GM12878 (cell line): ENCODE measurements around the gene DEFB114. TPM values are rescaled to one million over a fixed set of nuclear protein-coding genes. Genes with fewer than 3 reads are reported as not detected.

Experiments used
- ATAC-seq: fragments of 200-7000 bp; cut with Tn5 transposase; 3 replicates; pipeline ENCODE4 v1.9.1; 2020; ENCODE audit warnings: mild to moderate bottlenecking, moderate library complexity
- BruUV-seq: library from RNA; stranded (reverse); fragments of 400-500 nt; replicated peaks from 2 replicates; lab custom pipeline; 2021; lab: Mats Ljungman, UMichigan
- CTCF ChIA-PET: fragments of 300-600 bp; sonication (Branson Sonifier 250); formaldehyde crosslinking; extraction: SDS; loops from one replicate; lab custom pipeline; 2021; ENCODE audit warnings: inconsistent platforms; lab: Yijun Ruan, JAX
- POLR2A ChIA-PET: fragments of 350-600 bp; formaldehyde crosslinking; extraction: SDS; loops from one replicate; lab custom pipeline; 2021; ENCODE audit warnings: inconsistent platforms; lab: Charles Lee
- RAD21 ChIA-PET: fragments of 300-600 bp; sonication (Branson Sonifier 250); formaldehyde crosslinking; loops from one replicate; lab custom pipeline; 2023; ENCODE audit warnings: antibody characterized with exemption; ENCODE audit not compliant: unreplicated experiment; lab: Charles Lee
- SMC1A ChIA-PET: fragments of 300-600 bp; sonication (Branson Sonifier 250); formaldehyde crosslinking; loops from one replicate; lab custom pipeline; 2023; ENCODE audit not compliant: unreplicated experiment, uncharacterized antibody; lab: Charles Lee
- DNase-seq: peaks from one replicate; pipeline ENCODE4 v3.0.0-alpha.2; 2011; ENCODE audit warnings: low read depth, low spot score
- FAIRE-seq: peaks from 3 replicates; lab custom pipeline; 2011; peaks lifted over from hg19 to GRCh38; lab: Jason Lieb, UNC
- H2AFZ ChIP-seq: 2 replicates; pipeline ENCODE4 v1.6.0; 2011; ENCODE audit warnings: low read depth, low read length, control low read depth; ENCODE audit not compliant: control insufficient read depth
- H3K27ac ChIP-seq: 2 replicates; pipeline ENCODE4 v1.5.1; 2011; ENCODE audit warnings: control low read depth; ENCODE audit not compliant: control insufficient read depth, insufficient read depth
- H3K27me3 ChIP-seq, 2 experiments: replicated peaks in 1 of 2; 2 replicates each; pipeline versions ENCODE4 v1.6.0 to v1.6.1; 2011; ENCODE audit warnings: low read length in 1 of 2; ENCODE audit not compliant: control insufficient read depth in 2 of 2, insufficient read depth in 2 of 2
- H3K36me3 ChIP-seq, 2 experiments: 2 replicates each; pipeline ENCODE4 v1.5.1; 2011; ENCODE audit warnings: low read length in 1 of 2; ENCODE audit not compliant: control insufficient read depth in 2 of 2, insufficient read depth in 2 of 2
- H3K4me1 ChIP-seq: 2 replicates; pipeline ENCODE4 v1.6.1; 2011; ENCODE audit warnings: mild to moderate bottlenecking, low read length, moderate library complexity, mixed read lengths; ENCODE audit not compliant: control insufficient read depth, insufficient read depth
- H3K4me2 ChIP-seq: 2 replicates; pipeline ENCODE4 v1.6.0; 2011; ENCODE audit warnings: control low read depth; ENCODE audit not compliant: control insufficient read depth, insufficient read depth
- H3K4me3 ChIP-seq: fragments of 200-600 bp; sonication (generic); 2 replicates; pipeline ENCODE4 v1.5.1; 2016
- H3K79me2 ChIP-seq: 2 replicates; pipeline ENCODE4 v1.6.0; 2011; ENCODE audit warnings: low read length; ENCODE audit not compliant: control insufficient read depth, insufficient read depth
- H3K9ac ChIP-seq: 2 replicates; pipeline ENCODE4 v1.8.0; 2011; ENCODE audit warnings: low read length, control low read depth, mixed read lengths; ENCODE audit not compliant: control insufficient read depth, insufficient read depth
- H3K9me3 ChIP-seq: replicated peaks from 3 replicates; pipeline ENCODE4 v1.5.1; 2011; ENCODE audit warnings: mild to moderate bottlenecking, low read length; ENCODE audit not compliant: control insufficient read depth, insufficient read depth
- H4K20me1 ChIP-seq: 2 replicates; pipeline ENCODE4 v1.6.0; 2011; ENCODE audit not compliant: control insufficient read depth, insufficient read depth
- BCL11A ChIP-seq: IDR thresholded peaks from 2 replicates; pipeline ENCODE4 v1.6.1; 2011; ENCODE audit warnings: low read depth, low read length
- CBFB ChIP-seq: IDR thresholded peaks from 2 replicates; pipeline ENCODE4 v1.6.1; 2016; ENCODE audit warnings: antibody characterized with exemption, low read depth
- CBX3 ChIP-seq: fragments of 200-600 bp; sonication (generic); IDR thresholded peaks from 2 replicates; pipeline ENCODE4 v1.6.1; 2016; ENCODE audit warnings: low read depth, borderline replicate concordance
- CREM ChIP-seq: IDR thresholded peaks from 2 replicates; pipeline ENCODE4 v1.6.1; 2014; ENCODE audit warnings: antibody characterized with exemption, low read depth
- EP300 ChIP-seq, 2 experiments: fragments of 150-350 bp in 1 of 2; IDR thresholded peaks; 2 replicates each; pipeline ENCODE4 v1.6.1; 2011 to 2012; ENCODE audit warnings: low read depth in 2 of 2, low read length in 2 of 2, borderline replicate concordance in 1 of 2, improper control_type of control experiment in 1 of 2, inconsistent platforms in 1 of 2; ENCODE audit not compliant: control insufficient read depth in 1 of 2
- GABPA ChIP-seq: IDR thresholded peaks from 2 replicates; pipeline ENCODE4 v1.6.1; 2014; ENCODE audit warnings: antibody characterized with exemption, low read depth, mild to moderate bottlenecking, inconsistent platforms
- HDAC2 ChIP-seq: fragments of 200-600 bp; sonication (generic); IDR thresholded peaks from 2 replicates; pipeline ENCODE4 v1.6.1; 2017
- HDAC6 ChIP-seq: fragments of 200-600 bp; sonication (generic); IDR thresholded peaks from one replicate; pipeline ENCODE4 v1.8.0; 2017; ENCODE audit warnings: antibody characterized with exemption; ENCODE audit not compliant: unreplicated experiment
- IKZF2 ChIP-seq, 2 experiments: fragments of 450-650 bp; IDR thresholded peaks; 2 replicates each; pipeline ENCODE4 v1.6.1; 2017; ENCODE audit warnings: mild to moderate bottlenecking in 2 of 2, moderate library complexity in 2 of 2
- JUNB ChIP-seq: IDR thresholded peaks from 2 replicates; pipeline ENCODE4 v1.6.1; 2016; ENCODE audit warnings: antibody characterized with exemption, mild to moderate bottlenecking
- LARP7 ChIP-seq: fragments of 450-650 bp; IDR thresholded peaks from 2 replicates; pipeline ENCODE4 v1.6.1; 2017; ENCODE audit warnings: mild to moderate bottlenecking
- MTA3 ChIP-seq: IDR thresholded peaks from 2 replicates; pipeline ENCODE4 v1.6.1; 2012; ENCODE audit warnings: low read length, inconsistent platforms, borderline replicate concordance
- MXI1 ChIP-seq: fragments of 150-350 bp; IDR thresholded peaks from 2 replicates; pipeline ENCODE4 v1.6.1; 2011; ENCODE audit warnings: low read depth, mild to moderate bottlenecking, inconsistent platforms, low read length, improper control_type of control experiment
- NFYA ChIP-seq: IDR thresholded peaks from 2 replicates; pipeline ENCODE4 v1.6.1; 2011; ENCODE audit warnings: low read depth, mild to moderate bottlenecking, low read length, improper control_type of control experiment, borderline replicate concordance
- NRF1 ChIP-seq: conservative IDR thresholded peaks from 2 replicates; pipeline ENCODE4 v1.6.1; 2011; ENCODE audit warnings: mild to moderate bottlenecking, low read depth, low read length, improper control_type of control experiment
- PRDM15 ChIP-seq: fragments of 450-650 bp; formaldehyde crosslinking; IDR thresholded peaks from 2 replicates; pipeline ENCODE4 v1.4.0; 2020; ENCODE audit warnings: mild to moderate bottlenecking, moderate library complexity
- RB1 ChIP-seq: fragments of 450-650 bp; formaldehyde crosslinking; IDR thresholded peaks from 2 replicates; pipeline ENCODE4 v1.6.1; 2017; ENCODE audit warnings: mild to moderate bottlenecking, borderline replicate concordance
- RFX5 ChIP-seq: IDR thresholded peaks from 2 replicates; pipeline ENCODE4 v1.6.1; 2011; ENCODE audit warnings: low read depth, low read length, improper control_type of control experiment
- SMC3 ChIP-seq: IDR thresholded peaks from 2 replicates; pipeline ENCODE4 v1.6.1; 2011; ENCODE audit warnings: low read length, improper control_type of control experiment, borderline replicate concordance
- SPI1 ChIP-seq: IDR thresholded peaks from 2 replicates; pipeline ENCODE4 v1.6.1; 2011; ENCODE audit warnings: low read depth, mild to moderate bottlenecking, low read length, moderate library complexity, borderline replicate concordance; ENCODE audit not compliant: insufficient read depth
- TCF7 ChIP-seq: IDR thresholded peaks from 2 replicates; pipeline ENCODE4 v1.6.1; 2014; ENCODE audit warnings: antibody characterized with exemption, borderline replicate concordance
- WRNIP1 ChIP-seq: IDR thresholded peaks from 2 replicates; pipeline ENCODE4 v1.6.1; 2011; ENCODE audit warnings: low read depth, low read length, improper control_type of control experiment, borderline replicate concordance
- YBX1 ChIP-seq: fragments of 450-650 bp; IDR thresholded peaks from 2 replicates; pipeline ENCODE4 v1.6.1; 2016; ENCODE audit warnings: antibody characterized with exemption
- ZBED1 ChIP-seq: IDR thresholded peaks from 2 replicates; pipeline ENCODE4 v1.6.1; 2016; ENCODE audit warnings: borderline replicate concordance
- ZNF207 ChIP-seq: fragments of 450-650 bp; IDR thresholded peaks from 2 replicates; pipeline ENCODE4 v1.6.1; 2014; ENCODE audit warnings: antibody characterized with exemption, mild to moderate bottlenecking, borderline replicate concordance
- ZNF217 ChIP-seq: fragments of 450-650 bp; IDR thresholded peaks from 2 replicates; pipeline ENCODE4 v1.6.1; 2017; ENCODE audit warnings: antibody characterized with exemption, mild to moderate bottlenecking
- WGBS: methylation state at CpG from one replicate; pipeline ENCODE4 v1.1.6; 2016; ENCODE audit warnings: low lambda C conversion rate; ENCODE audit not compliant: insufficient replicate concordance, insufficient coverage; ENCODE audit errors: missing lambda C conversion rate; 5-methylcytosine and 5-hydroxymethylcytosine counted together
- in situ Hi-C: fragments of 300-500 bp; cut with MboI; formaldehyde crosslinking; loops from 9 replicates; pipeline ENCODE4 v1.14.3; 2018; ENCODE audit warnings: mixed read lengths
- intact Hi-C: fragments of 100-400 bp; cut with micrococcal nuclease; formaldehyde crosslinking; loops from one replicate; pipeline ENCODE4 v1.14.2; 2022; ENCODE audit not compliant: unreplicated experiment
- polyA plus RNA-seq, 11 experiments: library from polyadenylated mRNA; depleted of rRNA in 4 of 11; unstranded in 6 of 11; stranded (reverse) in 5 of 11; fragments of >200 nt; fragmentation: Nextera tagmentation in 4 of 11; fragmentation: Illumina TruSeq in 1 of 11; extraction: Ambion mirVana in 4 of 11; extraction: Trizol in 1 of 11; gene quantifications; 1 replicate in 1 of 11; 2 replicates in 10 of 11; pipeline versions ENCODE4 v1.2.1 to v1.2.3, GENCODE V29; 2011 to 2016; ENCODE audit warnings: inconsistent platforms in 2 of 11, missing spikeins in 2 of 11, low read depth in 1 of 11
- total RNA-seq, 4 experiments: library from RNA; depleted of rRNA in 3 of 4; stranded (reverse); fragments of >200 nt in 3 of 4; fragmentation: Illumina TruSeq in 1 of 4; extraction: Trizol in 1 of 4; gene quantifications; 2 replicates each; pipeline versions ENCODE4 v1.2.1 to v1.2.3, GENCODE V29; 2013 to 2021

Gene DEFB114
- total and polyA plus RNA-seq, 10 of the 15 experiments (the other 5 are each of a cell fraction or from before 2014, with no cell fraction given) = not detected

DNA sequence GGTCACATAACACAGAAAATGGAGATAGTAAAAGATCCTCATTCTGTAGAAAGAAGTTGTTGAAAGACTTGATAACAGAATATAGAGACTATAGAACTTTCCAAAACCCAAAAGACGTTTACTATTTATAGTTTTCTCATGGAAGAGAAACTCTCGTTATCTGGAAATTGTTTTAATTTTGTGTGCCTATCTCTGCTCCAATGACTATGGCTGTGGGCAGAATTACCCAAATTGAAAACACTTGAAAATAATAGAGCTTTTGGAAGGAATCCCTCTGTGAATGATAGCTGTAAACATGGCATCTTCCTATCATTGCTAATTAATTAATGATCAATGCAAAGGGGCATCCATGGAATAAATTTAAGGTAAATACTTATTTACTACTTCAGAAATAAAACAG, at the start of gene DEFB114 (continued):
- TF ChIP-seq SPI1 (no peak), MTA3 (no peak), HDAC2 (no peak), IKZF2 (IDR thresholded peaks at IDR 0.05) (no peak), CREM (no peak), NRF1 (no peak), ZNF207 (no peak), JUNB (no peak), MXI1 (no peak), ZNF217 (no peak)

GRCh38 chr6:50007819-50008218, 43.9 kb upstream of the DEFB114 start:
- ChIA-PET CTCF (no interaction called here), SMC1A (no interaction called here), POLR2A (no interaction called here), RAD21 (no interaction called here)
- no peak for DNase-seq
- ATAC-seq = no peak
- WGBS = 30% methylated on average over 3 of the region's 3 CpGs
- Histone ChIP-seq H4K20me1 (no peaks in the 10 kb centered on the region), H3K4me3 (no peak overlapping the region), H3K27me3 (no peaks in the 10 kb centered on the region), H3K79me2 (no peaks in the 10 kb centered on the region), H3K4me2 (no peak overlapping the region), H3K4me1 (no peaks in the 10 kb centered on the region), H2AFZ (no peak overlapping the region), H3K36me3 (no peaks in the 10 kb centered on the region), H3K9me3 (no peaks in the 10 kb centered on the region), H3K9ac (no peak overlapping the region), H3K27ac (no peak overlapping the region)
- in situ Hi-C loops = no loop called here
- BruUV-seq = no TSS peak
- no peak for FAIRE-seq
- intact Hi-C loops = no loop called here
- TF ChIP-seq ZBED1 (no peak), CBFB (no peak), WRNIP1 (no peak), RB1 (no peak), PRDM15 (CRISPR knock-in tag) (no peak), CBX3 (no peak), SMC3 (no peak), YBX1 (no peak), RFX5 (no peak), GABPA (no peak), BCL11A (no peak), NFYA (no peak), LARP7 (no peak), EP300 (IDR thresholded peaks at IDR 0.05; ENCODE audit: borderline replicate concordance in 1 of 2, control insufficient read depth in 1 of 2, low read depth in 2 of 2, low read length in 2 of 2) (no peak), TCF7 (no peak), HDAC6 (no peak)
